WTC11 (cell line): ENCODE results near the gene AKAP7.

Experiments used
- FOXJ3 ChIP-seq: sonication (generic); formaldehyde crosslinking; IDR thresholded peaks from 2 replicates; pipeline ENCODE4 v1.9.0; 2021; ENCODE audit warnings: missing genetic modification reagents, mild to moderate bottlenecking, borderline replicate concordance
- TF ChIP-seq, protein P1 (sequence below): fragments of 200-600 bp; IDR thresholded peaks from 2 replicates; pipeline ENCODE4 v1.8.0; 2022; ENCODE audit warnings: antibody characterized with exemption

- TF ChIP-seq, protein P1, sequence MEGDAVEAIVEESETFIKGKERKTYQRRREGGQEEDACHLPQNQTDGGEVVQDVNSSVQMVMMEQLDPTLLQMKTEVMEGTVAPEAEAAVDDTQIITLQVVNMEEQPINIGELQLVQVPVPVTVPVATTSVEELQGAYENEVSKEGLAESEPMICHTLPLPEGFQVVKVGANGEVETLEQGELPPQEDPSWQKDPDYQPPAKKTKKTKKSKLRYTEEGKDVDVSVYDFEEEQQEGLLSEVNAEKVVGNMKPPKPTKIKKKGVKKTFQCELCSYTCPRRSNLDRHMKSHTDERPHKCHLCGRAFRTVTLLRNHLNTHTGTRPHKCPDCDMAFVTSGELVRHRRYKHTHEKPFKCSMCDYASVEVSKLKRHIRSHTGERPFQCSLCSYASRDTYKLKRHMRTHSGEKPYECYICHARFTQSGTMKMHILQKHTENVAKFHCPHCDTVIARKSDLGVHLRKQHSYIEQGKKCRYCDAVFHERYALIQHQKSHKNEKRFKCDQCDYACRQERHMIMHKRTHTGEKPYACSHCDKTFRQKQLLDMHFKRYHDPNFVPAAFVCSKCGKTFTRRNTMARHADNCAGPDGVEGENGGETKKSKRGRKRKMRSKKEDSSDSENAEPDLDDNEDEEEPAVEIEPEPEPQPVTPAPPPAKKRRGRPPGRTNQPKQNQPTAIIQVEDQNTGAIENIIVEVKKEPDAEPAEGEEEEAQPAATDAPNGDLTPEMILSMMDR = no peak
- no peak for TF ChIP-seq FOXJ3 (CRISPR knock-in tag)
These were observed 38.5 kb upstream of the AKAP7 start for GRCh38 chr6:131096786-131097185.
